ENCODE results near the gene FN3KRP.

Gene FN3KRP

GRCh38 chr17:82703935-82704865 is 12.3 kb upstream of the FN3KRP start:
- no peak overlapping the region for H3K4me3 ChIP-seq (ENCODE audit: low read depth, low read length)
- no peak for DNase-seq (ENCODE audit: low read depth)

DNA sequence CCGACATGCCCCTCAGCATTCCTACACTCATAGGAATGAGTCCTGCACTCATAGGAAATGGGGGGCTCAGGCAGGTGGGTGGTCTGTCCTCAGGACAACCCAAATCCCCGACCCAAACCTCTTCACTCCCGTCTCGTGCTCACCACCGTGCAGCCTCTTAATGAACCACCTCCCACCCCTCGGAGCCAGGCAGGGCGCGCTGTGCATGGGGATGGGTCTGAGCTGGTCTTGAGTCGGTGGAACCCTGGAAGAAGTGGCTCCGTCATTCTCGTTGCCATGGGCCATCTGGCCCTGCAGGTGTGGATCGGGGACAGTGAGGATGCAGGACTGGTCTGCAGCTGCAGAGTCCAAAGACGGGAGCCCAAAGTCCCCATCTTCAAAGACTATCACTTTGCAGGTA is 11.6 kb upstream of the FN3KRP start:
- no peak for DNase-seq (ENCODE audit: low read depth)
- H3K4me3 ChIP-seq (ENCODE audit: low read depth, low read length), result no peak overlapping the region

- H3K4me3 ChIP-seq (ENCODE audit: low read depth, low read length), result no peak overlapping the region
- DNase-seq (ENCODE audit: low read depth), result no peak
Observed at GRCh38 chr17:82705756-82706155, 10.8 kb upstream of the FN3KRP start.

- no peak for DNase-seq (ENCODE audit: low read depth)
- H3K4me3 ChIP-seq (ENCODE audit: low read depth, low read length), result no peak overlapping the region
Observed at GRCh38 chr17:82709024-82709675, 7.4 kb upstream of the FN3KRP start.

DNA sequence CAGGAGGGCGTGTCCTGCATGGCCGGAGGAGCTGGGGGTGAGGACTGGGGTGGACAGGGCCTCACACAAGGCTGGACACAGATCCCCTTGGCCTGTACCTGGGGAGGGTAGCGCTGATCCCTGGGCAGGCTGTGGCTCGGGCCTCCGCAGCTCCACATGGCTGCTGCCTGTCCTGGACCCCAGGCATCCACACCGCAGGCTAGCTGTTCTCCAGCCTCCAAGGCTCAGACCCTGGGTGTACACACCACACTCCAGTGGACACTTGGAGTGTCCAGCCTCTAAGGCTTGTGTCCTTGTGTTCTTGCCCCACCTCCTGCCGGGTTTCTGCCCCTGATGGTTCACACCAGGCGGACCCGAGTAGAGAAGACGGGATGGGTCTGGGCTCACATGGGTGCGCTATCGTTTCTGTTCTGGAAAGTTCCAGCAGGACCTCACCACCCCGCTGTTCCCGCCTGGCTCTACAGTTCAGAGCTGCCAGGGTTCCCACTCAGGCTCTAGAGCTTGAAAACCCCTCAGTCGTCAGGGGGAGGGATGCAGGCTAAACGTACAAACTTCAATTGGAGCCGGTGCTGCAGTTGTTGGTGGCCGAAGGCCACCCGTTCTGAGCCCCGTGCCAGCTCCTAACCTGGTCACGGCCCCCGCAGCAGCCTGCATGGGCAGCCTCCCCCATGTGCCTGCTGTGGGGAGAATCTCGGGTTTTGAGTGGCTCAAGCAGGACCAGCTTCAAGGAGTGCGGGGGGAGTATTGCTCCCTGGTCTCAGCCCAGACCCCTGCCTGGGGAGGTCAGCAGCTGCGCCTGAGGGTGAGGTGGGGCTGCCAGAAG is 6.6 kb upstream of the FN3KRP start:
- H3K4me3 ChIP-seq (ENCODE audit: low read depth, low read length), result no peak overlapping the region
- DNase-seq (ENCODE audit: low read depth), result no peak

- no peak for DNase-seq (ENCODE audit: low read depth)
- no peak overlapping the region for H3K4me3 ChIP-seq (ENCODE audit: low read depth, low read length)
Observed at GRCh38 chr17:82710499-82711232, 5.8 kb upstream of the FN3KRP start.

- DNase-seq (ENCODE audit: low read depth), result no peak
- no peak overlapping the region for H3K4me3 ChIP-seq (ENCODE audit: low read depth, low read length)
Observed at GRCh38 chr17:82713071-82713723, 3.3 kb upstream of the FN3KRP start.

- H3K4me3 ChIP-seq (ENCODE audit: low read depth, low read length), result no peak overlapping the region
- no peak for DNase-seq (ENCODE audit: low read depth)
Observed at GRCh38 chr17:82718986-82719685, 2.6 kb downstream of the FN3KRP start.

GRCh38 chr17:82720204-82720603 is 3.7 kb downstream of the FN3KRP start:
- H3K4me3 ChIP-seq (ENCODE audit: low read depth, low read length), result no peak overlapping the region
- DNase-seq (ENCODE audit: low read depth), result no peak

DNA sequence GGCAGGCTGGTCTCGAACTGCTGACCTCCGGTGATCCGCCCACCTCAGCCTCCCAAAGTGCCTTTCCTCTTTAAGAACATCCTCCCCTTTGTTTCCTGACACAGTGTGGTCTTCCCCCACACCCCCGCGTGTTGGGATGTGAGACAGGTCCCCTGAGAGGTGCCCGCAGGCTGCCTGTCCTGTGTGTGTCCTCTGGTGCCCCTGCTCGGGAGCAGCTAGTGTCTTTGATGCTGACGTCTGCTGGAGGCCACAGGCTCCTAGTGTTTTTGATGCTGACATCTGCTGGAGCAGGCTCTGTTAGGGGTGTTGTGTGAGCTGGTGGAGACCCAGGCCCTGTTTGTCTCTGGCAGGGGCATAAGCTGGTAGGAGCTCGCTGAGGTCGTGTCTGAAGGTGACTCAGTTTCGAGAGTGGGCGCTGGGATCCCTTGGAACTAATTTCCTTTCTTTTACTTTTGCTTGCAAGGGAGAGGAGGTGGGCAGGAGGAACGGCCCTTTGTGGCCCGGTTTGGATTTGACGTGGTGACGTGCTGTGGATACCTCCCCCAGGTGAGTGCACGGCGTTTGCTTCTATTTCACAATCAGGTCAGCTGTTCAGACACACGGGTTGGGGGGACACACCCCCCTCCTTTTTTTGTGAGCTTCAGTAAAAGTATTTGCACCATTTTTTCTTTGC is 6.0 kb downstream of the FN3KRP start:
- DNase-seq (ENCODE audit: low read depth), result no peak

GRCh38 chr17:82723169-82723807 is 6.8 kb downstream of the FN3KRP start:
- no peak for DNase-seq (ENCODE audit: low read depth)
- H3K4me3 ChIP-seq (ENCODE audit: low read depth, low read length), result no peak overlapping the region

More for the DNA sequence above, 6.0 kb downstream of the FN3KRP start:
- no peak overlapping the region for H3K4me3 ChIP-seq (ENCODE audit: low read depth, low read length)

GRCh38 chr17:82726427-82726826 is 9.9 kb downstream of the FN3KRP start:
- no peak overlapping the region for H3K4me3 ChIP-seq (ENCODE audit: low read depth, low read length)
- DNase-seq (ENCODE audit: low read depth), result no peak

GRCh38 chr17:82729479-82730260 is 13.2 kb downstream of the FN3KRP start:
- DNase-seq (ENCODE audit: low read depth), result no peak
- H3K4me3 ChIP-seq (ENCODE audit: low read depth, low read length), result no peak overlapping the region

- DNase-seq (ENCODE audit: low read depth), result no peak
- no peak overlapping the region for H3K4me3 ChIP-seq (ENCODE audit: low read depth, low read length)
Observed at GRCh38 chr17:82732118-82732743, 15.7 kb downstream of the FN3KRP start.

DNA sequence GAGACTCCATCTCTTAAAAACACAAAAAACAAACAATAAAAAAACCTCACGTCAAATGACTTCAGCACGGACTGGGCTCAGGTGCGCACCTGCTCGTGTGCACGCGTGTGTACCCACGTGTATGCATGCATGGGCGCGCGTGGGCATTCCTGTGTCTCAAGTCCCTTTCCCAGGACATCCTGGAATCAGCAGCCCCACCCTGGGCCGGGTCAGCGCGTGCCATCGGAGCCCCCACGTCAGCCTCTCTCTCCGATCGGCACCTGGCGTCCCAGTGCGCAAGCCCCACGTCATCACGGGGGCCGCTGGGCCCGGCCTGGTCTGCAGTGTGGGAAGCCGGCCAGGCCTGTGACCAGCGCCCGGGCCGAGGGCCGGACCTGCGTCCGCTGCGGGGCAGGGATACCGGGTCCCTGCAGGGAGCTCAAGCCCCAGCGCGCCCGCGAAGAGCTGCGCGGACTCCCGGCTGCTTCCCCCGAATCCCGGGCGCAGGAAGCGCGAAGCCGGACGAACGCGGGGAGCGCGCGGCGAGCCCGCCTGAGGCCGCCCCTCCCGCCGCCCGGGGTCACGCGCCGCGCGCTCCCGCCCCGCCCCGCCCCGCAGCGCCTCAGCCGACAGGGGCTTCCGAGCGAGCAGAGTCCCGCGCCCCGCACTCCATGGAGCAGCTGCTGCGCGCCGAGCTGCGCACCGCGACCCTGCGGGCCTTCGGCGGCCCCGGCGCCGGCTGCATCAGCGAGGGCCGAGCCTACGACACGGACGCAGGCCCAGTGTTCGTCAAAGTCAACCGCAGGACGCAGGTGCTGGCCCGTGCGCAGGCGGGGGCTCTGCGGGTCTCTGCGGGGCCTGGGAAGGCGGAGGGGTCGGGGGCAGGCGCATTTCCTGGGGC is 18.7 kb downstream of the FN3KRP start, which contains the start of gene FN3K:
FN3K (plus strand) TSS at position 629 of the 880 bp plus-strand sequence; CDS start at position 651, 22 bp downstream.
- DNase-seq (ENCODE audit: low read depth), result peak; percentile 39

More for the DNA sequence above, 18.7 kb downstream of the FN3KRP start, which contains the start of gene FN3K:
- H3K4me3 ChIP-seq (ENCODE audit: low read depth, low read length), result peak within 1 kb of the TSS; percentile 65

Measured in skeletal muscle cell (primary cell).